Neural cell (in vitro differentiated cells): Measurements from ENCODE around the gene COLQ.

Source experiments
- EZH2 ChIP-seq: fragments of 200-600, 300-800 bp; shearing (Covaris generic), sonication (generic); IDR thresholded peaks from 2 replicates; pipeline ENCODE4 v1.6.1; 2014; ENCODE audit warnings: antibody characterized with exemption, low read length, borderline replicate concordance, mild to moderate bottlenecking; ENCODE audit not compliant: insufficient read depth, poor library complexity, severe bottlenecking
- MXI1 ChIP-seq: fragments of 450-650 bp; conservative IDR thresholded peaks from 2 replicates; pipeline ENCODE4 v1.6.1; 2014; ENCODE audit warnings: antibody characterized with exemption, mild to moderate bottlenecking; ENCODE audit not compliant: poor library complexity, severe bottlenecking
- POLR2AphosphoS5 ChIP-seq: IDR thresholded peaks from 2 replicates; pipeline ENCODE4 v1.6.1; 2012
- TAF1 ChIP-seq: IDR thresholded peaks from 2 replicates; pipeline ENCODE4 v1.6.1; 2012; ENCODE audit warnings: low read depth
- TF ChIP-seq, protein P1 (sequence below): fragments of 450-650 bp; IDR thresholded peaks from 2 replicates; pipeline ENCODE4 v1.5.1; 2014; ENCODE audit warnings: antibody characterized with exemption, mild to moderate bottlenecking, moderate library complexity; ENCODE audit not compliant: poor library complexity, severe bottlenecking

DNA sequence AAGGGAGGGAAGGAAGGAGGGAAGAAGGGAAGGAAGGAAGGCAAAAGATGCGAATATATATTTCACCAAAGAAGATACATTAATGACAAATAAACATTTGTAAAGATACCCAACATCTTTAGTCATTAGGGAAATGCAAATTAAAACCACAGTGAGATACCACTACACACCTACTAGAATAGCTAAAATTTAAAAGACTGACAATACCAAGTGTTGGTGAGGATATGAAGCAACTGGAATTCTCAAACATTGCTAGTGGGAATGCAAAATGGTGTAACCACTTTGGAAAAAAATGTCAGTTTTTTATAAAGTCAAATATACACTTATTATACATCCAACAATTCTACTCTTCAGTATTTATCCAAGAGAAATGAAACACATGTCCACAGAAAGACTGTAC lies 4.3 kb upstream of the COLQ start:
- no peak for TF ChIP-seq EZH2
- no peak for TF ChIP-seq MXI1
- TF ChIP-seq, protein P1, sequence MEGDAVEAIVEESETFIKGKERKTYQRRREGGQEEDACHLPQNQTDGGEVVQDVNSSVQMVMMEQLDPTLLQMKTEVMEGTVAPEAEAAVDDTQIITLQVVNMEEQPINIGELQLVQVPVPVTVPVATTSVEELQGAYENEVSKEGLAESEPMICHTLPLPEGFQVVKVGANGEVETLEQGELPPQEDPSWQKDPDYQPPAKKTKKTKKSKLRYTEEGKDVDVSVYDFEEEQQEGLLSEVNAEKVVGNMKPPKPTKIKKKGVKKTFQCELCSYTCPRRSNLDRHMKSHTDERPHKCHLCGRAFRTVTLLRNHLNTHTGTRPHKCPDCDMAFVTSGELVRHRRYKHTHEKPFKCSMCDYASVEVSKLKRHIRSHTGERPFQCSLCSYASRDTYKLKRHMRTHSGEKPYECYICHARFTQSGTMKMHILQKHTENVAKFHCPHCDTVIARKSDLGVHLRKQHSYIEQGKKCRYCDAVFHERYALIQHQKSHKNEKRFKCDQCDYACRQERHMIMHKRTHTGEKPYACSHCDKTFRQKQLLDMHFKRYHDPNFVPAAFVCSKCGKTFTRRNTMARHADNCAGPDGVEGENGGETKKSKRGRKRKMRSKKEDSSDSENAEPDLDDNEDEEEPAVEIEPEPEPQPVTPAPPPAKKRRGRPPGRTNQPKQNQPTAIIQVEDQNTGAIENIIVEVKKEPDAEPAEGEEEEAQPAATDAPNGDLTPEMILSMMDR: no peak
- TF ChIP-seq POLR2AphosphoS5: no peak
- no peak for TF ChIP-seq TAF1
